ENCODE data around the gene SLC22A6.

GRCh38 chr11:62959422-62959980, 25.3 kb downstream of the SLC22A6 start:
- no peak for TF ChIP-seq ETV6 (CRISPR knock-in tag; IDR thresholded peaks at IDR 0.05)
- no peak for TF ChIP-seq E2F5 (CRISPR knock-in tag; IDR thresholded peaks at IDR 0.05)
- TF ChIP-seq PREB (CRISPR knock-in tag; IDR thresholded peaks at IDR 0.05; ENCODE audit: borderline replicate concordance), result no peak
- no peak for TF ChIP-seq MAX (CRISPR knock-in tag; IDR thresholded peaks at IDR 0.05)
